ENCODE results near the gene PLEKHM3. TPM values are rescaled to one million over a fixed set of nuclear protein-coding genes. Genes with fewer than 3 reads are reported as not detected.
"Not testable (repeated sequence)": the region's sequence is repeated elsewhere in the genome, so short reads cannot be mapped to it uniquely, and the experiment has no call there.

PLEKHM3 gene
- total and polyA plus RNA-seq, 2 experiments from 2014 or later, result 6.7 to 8.0 TPM

DNA sequence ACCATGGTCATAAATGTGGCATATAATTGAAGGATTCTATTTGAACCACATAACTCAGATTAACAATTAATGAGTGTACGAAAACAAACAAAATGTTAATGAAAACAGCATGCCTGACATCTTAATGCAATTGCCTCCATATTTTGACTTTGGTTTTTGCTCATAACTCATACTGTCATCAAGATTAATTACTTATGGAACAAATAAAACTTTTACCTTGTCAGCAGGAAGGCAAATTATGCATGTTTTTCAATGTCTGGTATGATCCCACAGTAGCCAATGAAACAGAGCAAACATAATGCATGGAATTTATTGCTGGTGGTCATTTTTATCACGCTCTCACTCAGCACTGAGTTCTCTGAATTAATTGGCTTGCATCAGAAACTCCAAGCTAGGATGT lies 5.1 kb downstream of the PLEKHM3 start:
- DNase-seq (ENCODE audit: low read depth in 1 of 2, low spot score in 1 of 2), result no peak
- no peaks in the 10 kb centered on the region for H3K27me3 ChIP-seq
- no peaks in the 10 kb centered on the region for H3K36me3 ChIP-seq
- TF ChIP-seq, protein P1, sequence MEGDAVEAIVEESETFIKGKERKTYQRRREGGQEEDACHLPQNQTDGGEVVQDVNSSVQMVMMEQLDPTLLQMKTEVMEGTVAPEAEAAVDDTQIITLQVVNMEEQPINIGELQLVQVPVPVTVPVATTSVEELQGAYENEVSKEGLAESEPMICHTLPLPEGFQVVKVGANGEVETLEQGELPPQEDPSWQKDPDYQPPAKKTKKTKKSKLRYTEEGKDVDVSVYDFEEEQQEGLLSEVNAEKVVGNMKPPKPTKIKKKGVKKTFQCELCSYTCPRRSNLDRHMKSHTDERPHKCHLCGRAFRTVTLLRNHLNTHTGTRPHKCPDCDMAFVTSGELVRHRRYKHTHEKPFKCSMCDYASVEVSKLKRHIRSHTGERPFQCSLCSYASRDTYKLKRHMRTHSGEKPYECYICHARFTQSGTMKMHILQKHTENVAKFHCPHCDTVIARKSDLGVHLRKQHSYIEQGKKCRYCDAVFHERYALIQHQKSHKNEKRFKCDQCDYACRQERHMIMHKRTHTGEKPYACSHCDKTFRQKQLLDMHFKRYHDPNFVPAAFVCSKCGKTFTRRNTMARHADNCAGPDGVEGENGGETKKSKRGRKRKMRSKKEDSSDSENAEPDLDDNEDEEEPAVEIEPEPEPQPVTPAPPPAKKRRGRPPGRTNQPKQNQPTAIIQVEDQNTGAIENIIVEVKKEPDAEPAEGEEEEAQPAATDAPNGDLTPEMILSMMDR (IDR thresholded peaks at IDR 0.05; ENCODE audit: low read depth, low read length), result no peak
- no peak overlapping the region for H3K27ac ChIP-seq
- peaks cover 6% of the 10 kb centered on the region for H3K4me1 ChIP-seq (ENCODE audit: low read depth)
- H3K9me3 ChIP-seq (ENCODE audit: low read depth), result no peaks in the 10 kb centered on the region
- no peak overlapping the region for H3K4me3 ChIP-seq

DNA sequence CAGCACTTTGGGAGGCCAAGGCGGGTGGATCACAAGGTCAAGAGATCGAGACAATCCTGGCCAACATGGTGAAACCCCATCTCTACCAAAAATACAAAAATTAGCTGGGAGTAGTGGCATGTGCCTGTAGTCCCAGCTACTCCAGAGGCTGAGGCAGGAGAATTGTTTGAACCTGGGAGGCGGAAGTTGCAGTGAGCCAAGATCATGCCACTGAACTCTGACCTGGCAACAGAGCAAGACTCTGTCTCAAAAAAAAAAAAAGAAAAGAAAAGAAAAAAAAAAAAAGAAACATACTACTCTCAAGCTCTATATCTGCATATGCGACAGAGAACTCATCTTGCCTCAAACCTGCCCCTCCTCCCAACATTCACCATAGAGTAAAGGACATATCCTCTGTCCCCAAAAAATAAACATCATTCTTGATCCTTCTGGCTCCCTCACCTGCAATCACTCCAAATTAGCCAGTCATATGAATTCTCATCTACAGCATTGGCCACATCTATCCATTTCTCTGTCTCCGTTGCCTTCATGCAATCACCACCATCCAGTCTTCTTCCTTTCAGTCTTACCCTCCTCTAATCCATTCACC lies 7.1 kb downstream of the PLEKHM3 start:
- H3K4me3 ChIP-seq; H3K4me1 ChIP-seq (ENCODE audit: low read depth); H3K27ac ChIP-seq; H3K27me3 ChIP-seq; DNase-seq (ENCODE audit: low read depth in 1 of 2, low spot score in 1 of 2); H3K36me3 ChIP-seq; H3K9me3 ChIP-seq (ENCODE audit: low read depth): not testable (repeated sequence)

DNA sequence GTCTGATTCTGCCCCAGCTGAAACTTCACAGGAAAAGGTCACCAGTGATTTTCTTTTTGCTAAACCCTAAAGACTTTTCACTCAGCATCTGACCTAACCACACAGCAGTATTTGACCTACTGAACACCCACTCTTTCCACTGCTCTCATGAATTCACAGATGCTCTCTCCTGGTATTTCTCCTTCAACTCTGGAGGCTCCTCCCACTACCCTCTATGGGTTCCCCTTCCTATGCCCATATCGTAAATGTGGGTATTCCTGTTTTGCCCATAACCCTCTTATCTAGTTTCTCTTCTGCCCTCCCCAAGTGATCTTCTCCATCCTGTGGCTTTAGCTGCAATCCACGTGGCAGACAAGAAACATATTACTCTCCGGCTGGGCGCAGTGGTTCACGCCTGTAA lies 7.6 kb downstream of the PLEKHM3 start:
- TF ChIP-seq, protein P1 (IDR thresholded peaks at IDR 0.05; ENCODE audit: low read depth, low read length), result no peak
- H3K36me3 ChIP-seq, result no peaks in the 10 kb centered on the region
- H3K27ac ChIP-seq, result no peak overlapping the region
- no peak for DNase-seq (ENCODE audit: low read depth in 1 of 2, low spot score in 1 of 2)
- no peaks in the 10 kb centered on the region for H3K9me3 ChIP-seq (ENCODE audit: low read depth)
- no peak overlapping the region for H3K4me3 ChIP-seq
- no peaks in the 10 kb centered on the region for H3K4me1 ChIP-seq (ENCODE audit: low read depth)
- no peaks in the 10 kb centered on the region for H3K27me3 ChIP-seq

DNA sequence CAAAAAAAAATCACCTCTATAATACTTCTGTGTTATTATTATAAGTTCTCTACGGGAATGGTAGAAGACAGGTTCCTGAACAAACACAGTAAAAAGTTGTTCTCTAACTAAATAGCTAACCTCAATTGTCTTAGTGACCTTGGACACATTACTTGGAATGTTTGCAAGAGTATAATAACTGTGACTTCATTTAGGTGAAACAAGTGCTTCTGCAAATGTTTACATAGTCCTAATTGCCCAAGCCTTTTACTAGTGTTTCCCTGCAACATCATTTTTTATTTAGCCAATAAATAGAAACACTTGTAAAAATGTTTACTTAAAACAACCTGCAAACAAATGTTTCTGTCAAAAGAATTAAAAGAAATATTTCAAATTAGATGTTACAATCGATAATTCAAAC lies 9.9 kb downstream of the PLEKHM3 start:
- Histone ChIP-seq H3K27me3 (no peaks in the 10 kb centered on the region), H3K4me3 (no peak overlapping the region), H3K4me1 (ENCODE audit: low read depth) (no peaks in the 10 kb centered on the region), H3K9me3 (ENCODE audit: low read depth) (no peaks in the 10 kb centered on the region), H3K27ac (no peak overlapping the region), H3K36me3 (no peaks in the 10 kb centered on the region)
- no peak for DNase-seq (ENCODE audit: low read depth in 1 of 2, low spot score in 1 of 2)
- TF ChIP-seq, protein P1 (IDR thresholded peaks at IDR 0.05; ENCODE audit: low read depth, low read length), result no peak

DNA sequence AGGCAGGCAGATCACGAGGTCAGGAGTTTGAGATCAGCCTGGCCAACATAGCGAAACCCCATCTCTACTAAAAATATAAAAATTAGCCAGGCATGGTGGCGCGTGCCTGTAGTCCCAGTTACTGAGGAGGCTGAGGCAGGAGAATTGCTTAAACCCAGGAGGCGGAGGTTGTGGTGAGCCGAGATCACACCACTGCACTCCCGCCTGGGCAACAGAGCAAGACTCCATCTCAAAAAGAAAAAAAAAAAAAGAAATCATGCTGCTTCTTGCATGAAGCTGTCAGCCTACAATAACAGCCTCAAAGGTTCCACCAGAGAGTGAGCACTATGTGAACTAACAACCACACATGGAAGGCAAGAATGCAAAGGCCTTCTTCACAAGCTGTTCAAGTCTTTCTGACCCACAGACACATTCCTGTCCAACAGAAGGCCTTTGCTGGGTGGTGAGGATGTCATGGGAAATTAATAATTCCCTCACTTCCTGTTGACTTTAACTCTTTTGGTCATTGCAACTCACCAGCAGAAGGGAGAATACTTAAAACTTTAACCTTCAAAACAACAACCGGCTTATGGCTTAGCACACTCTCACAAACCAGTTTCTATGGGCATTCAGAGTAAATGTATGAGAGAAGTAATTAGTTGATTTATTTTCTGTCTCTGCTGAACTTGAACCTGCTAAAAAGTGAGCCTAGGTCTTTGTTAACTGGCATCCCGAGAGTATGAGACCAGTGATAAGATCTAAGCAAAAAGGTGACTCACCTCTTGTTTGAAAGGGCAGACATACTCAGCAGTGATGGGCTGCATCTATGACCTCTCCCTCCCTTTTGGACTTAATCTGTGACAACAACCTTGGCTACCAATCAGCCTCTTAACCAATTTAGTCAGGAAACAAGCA lies 11.8 kb downstream of the PLEKHM3 start:
- H3K4me1 ChIP-seq (ENCODE audit: low read depth), result no peaks in the 10 kb centered on the region
- TF ChIP-seq, protein P1 (IDR thresholded peaks at IDR 0.05; ENCODE audit: low read depth, low read length), result no peak
- peak in 1 of 2 donors; percentile 30 for DNase-seq (ENCODE audit: low read depth in 1 of 2, low spot score in 1 of 2)
- H3K27ac ChIP-seq, result no peak overlapping the region
- no peaks in the 10 kb centered on the region for H3K9me3 ChIP-seq (ENCODE audit: low read depth)
- H3K27me3 ChIP-seq, result no peaks in the 10 kb centered on the region
- H3K36me3 ChIP-seq, result no peaks in the 10 kb centered on the region
- H3K4me3 ChIP-seq, result no peak overlapping the region

DNA sequence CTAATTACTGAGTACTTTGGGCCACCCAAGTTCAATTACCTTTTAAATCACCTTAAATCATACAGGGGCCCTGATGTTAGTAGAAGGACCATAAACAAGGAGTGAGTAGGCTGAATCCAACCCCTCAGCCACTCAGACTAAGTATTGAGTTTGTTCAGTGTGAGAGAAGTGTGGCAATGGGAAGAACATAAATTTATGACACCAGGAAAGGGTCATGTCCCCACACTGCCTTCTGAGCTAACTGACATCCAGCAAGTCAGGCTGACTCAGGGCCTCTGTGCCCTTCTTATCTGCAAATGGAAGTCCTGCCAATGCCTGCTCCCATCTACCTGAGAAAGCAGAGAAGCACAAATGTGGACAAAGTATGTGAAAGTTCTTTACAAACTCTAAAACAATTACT lies 12.9 kb downstream of the PLEKHM3 start:
- H3K4me3 ChIP-seq, result no peak overlapping the region

More for the DNA sequence above, 12.9 kb downstream of the PLEKHM3 start:
- no peaks in the 10 kb centered on the region for H3K36me3 ChIP-seq
- H3K4me1 ChIP-seq (ENCODE audit: low read depth), result no peaks in the 10 kb centered on the region
- H3K9me3 ChIP-seq (ENCODE audit: low read depth), result no peaks in the 10 kb centered on the region
- no peak for DNase-seq (ENCODE audit: low read depth in 1 of 2, low spot score in 1 of 2)
- no peak overlapping the region for H3K27ac ChIP-seq
- TF ChIP-seq, protein P1 (IDR thresholded peaks at IDR 0.05; ENCODE audit: low read depth, low read length), result no peak
- H3K27me3 ChIP-seq, result no peaks in the 10 kb centered on the region
